GM19099 (cell line): ENCODE measurements around the gene HMCN2.

Source experiments
- POLR2A ChIP-seq: IDR thresholded peaks from 3 replicates; pipeline ENCODE4 v1.6.1; 2011; ENCODE audit warnings: low read depth; ENCODE audit not compliant: insufficient read length; ENCODE audit errors: extremely low read depth

The HMCN2 gene

GRCh38 chr9:130265431-130266235 is at the start of gene HMCN2:
TSS of gene HMCN2 (plus strand) at chr9:130265760. CDS start at chr9:130265879, 119 bp downstream.
- no peak for TF ChIP-seq POLR2A

- no peak for TF ChIP-seq POLR2A
These were observed 47.7 kb upstream of the HMCN2 start for GRCh38 chr9:130217838-130218237.

- no peak for TF ChIP-seq POLR2A
These were observed 45.9 kb upstream of the HMCN2 start for GRCh38 chr9:130219661-130220096.

GRCh38 chr9:130220352-130220751 is 45.2 kb upstream of the HMCN2 start:
- TF ChIP-seq POLR2A, result no peak

GRCh38 chr9:130222833-130223232 is 42.7 kb upstream of the HMCN2 start:
- TF ChIP-seq POLR2A, result no peak

- TF ChIP-seq POLR2A, result no peak
These were observed 40.5 kb upstream of the HMCN2 start for GRCh38 chr9:130225071-130225470.

- TF ChIP-seq POLR2A, result no peak
These were observed 40.0 kb upstream of the HMCN2 start for GRCh38 chr9:130225586-130225985.

- no peak for TF ChIP-seq POLR2A
These were observed 39.4 kb upstream of the HMCN2 start for GRCh38 chr9:130226112-130226511.

GRCh38 chr9:130227833-130228232 is 37.7 kb upstream of the HMCN2 start:
- TF ChIP-seq POLR2A, result no peak

- TF ChIP-seq POLR2A, result no peak
These were observed 35.8 kb upstream of the HMCN2 start for GRCh38 chr9:130229759-130230158.

- TF ChIP-seq POLR2A, result no peak
These were observed 34.9 kb upstream of the HMCN2 start for GRCh38 chr9:130230631-130231030.

- TF ChIP-seq POLR2A, result no peak
These were observed 32.5 kb upstream of the HMCN2 start for GRCh38 chr9:130232899-130233586.

GRCh38 chr9:130233587-130233945 is 32.0 kb upstream of the HMCN2 start:
- no peak for TF ChIP-seq POLR2A

- TF ChIP-seq POLR2A, result no peak
These were observed 31.0 kb upstream of the HMCN2 start for GRCh38 chr9:130234340-130235260.

- TF ChIP-seq POLR2A, result no peak
These were observed 29.8 kb upstream of the HMCN2 start for GRCh38 chr9:130235558-130236435.

GRCh38 chr9:130236436-130236985 is 29.0 kb upstream of the HMCN2 start:
- no peak for TF ChIP-seq POLR2A
